K562 (cell line): ENCODE data around the gene RPS6KL1.

Experiments used
- CEBPG ChIP-seq, 3 experiments: fragments of 200-800 bp in 1 of 3; sonication (Bioruptor generic) in 1 of 3; sonication (generic) in 1 of 3; formaldehyde crosslinking in 1 of 3; IDR thresholded peaks in 2 of 3; conservative IDR thresholded peaks in 1 of 3; 2 replicates each; pipeline versions ENCODE4 v1.6.1 to v1.8.0; 2016 to 2022; ENCODE audit warnings: missing compliant biosample characterization in 2 of 3, missing genetic modification characterization in 2 of 3, mild to moderate bottlenecking in 1 of 3, missing genetic modification reagents in 1 of 3
- LEF1 ChIP-seq: fragments of 450-650 bp; IDR thresholded peaks from 2 replicates; pipeline ENCODE4 v1.6.1; 2016; ENCODE audit warnings: mild to moderate bottlenecking
- POLR2A ChIP-seq: fragments of 450-650 bp; conservative IDR thresholded peaks from 2 replicates; pipeline ENCODE4 v1.6.1; 2016
- ZNF184 ChIP-seq: sonication (generic); formaldehyde crosslinking; IDR thresholded peaks from 2 replicates; pipeline ENCODE4 v1.5.0; 2020; ENCODE audit warnings: missing genetic modification reagents

DNA sequence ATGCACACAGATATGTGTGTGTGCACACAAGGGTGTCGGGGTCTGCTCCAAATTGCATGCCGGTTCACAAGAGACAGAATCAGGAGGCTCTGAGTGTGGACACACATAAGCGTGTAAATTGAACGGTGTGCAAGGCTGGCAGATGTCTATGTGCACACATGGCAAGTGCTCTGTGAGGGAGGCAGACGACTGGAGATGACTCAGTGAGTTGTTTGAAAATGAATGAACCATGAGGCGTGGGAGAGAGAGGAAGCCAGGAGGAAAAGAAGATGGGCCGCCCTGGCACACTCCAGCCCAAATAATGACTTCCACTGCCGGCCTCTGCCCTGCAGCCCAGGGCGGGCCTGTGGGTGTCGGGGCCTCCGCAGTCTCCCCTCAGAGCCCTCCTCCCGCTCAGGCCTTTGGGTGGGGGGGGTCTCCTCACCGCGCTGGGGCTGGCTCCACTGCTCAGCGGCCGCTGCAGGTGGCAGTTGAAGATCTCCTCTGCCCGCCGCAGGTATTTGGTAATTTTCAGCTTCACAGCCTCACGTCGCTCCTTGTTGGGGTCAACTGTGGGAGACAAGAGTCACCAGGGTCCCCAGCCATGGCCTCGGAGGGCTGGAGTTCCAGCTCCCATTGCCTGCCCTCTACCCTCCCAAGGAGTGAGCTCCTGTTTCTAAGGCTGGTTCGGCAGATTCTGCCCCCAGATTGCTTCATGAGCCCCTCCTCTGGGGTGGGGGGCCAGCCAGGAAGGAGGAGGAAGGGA, 3.5 kb downstream of the RPS6KL1 start:
- TF ChIP-seq CEBPG (CRISPR knock-in tag; IDR thresholded peaks at IDR 0.05) (no peak), CEBPG (tag; conservative IDR thresholded peaks at IDR 0.05 in 1 of 2, IDR thresholded peaks at IDR 0.05 in 1 of 2) (no peak), ZNF184 (no peak), LEF1 (no peak), POLR2A (no peak)
